ENCODE data around the gene CALHM5.
A peak's percentile ranks its signal among the peaks of the same experiment; 100 is the strongest.

The CALHM5 gene, protein sequence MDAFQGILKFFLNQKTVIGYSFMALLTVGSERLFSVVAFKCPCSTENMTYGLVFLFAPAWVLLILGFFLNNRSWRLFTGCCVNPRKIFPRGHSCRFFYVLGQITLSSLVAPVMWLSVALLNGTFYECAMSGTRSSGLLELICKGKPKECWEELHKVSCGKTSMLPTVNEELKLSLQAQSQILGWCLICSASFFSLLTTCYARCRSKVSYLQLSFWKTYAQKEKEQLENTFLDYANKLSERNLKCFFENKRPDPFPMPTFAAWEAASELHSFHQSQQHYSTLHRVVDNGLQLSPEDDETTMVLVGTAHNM

DNA sequence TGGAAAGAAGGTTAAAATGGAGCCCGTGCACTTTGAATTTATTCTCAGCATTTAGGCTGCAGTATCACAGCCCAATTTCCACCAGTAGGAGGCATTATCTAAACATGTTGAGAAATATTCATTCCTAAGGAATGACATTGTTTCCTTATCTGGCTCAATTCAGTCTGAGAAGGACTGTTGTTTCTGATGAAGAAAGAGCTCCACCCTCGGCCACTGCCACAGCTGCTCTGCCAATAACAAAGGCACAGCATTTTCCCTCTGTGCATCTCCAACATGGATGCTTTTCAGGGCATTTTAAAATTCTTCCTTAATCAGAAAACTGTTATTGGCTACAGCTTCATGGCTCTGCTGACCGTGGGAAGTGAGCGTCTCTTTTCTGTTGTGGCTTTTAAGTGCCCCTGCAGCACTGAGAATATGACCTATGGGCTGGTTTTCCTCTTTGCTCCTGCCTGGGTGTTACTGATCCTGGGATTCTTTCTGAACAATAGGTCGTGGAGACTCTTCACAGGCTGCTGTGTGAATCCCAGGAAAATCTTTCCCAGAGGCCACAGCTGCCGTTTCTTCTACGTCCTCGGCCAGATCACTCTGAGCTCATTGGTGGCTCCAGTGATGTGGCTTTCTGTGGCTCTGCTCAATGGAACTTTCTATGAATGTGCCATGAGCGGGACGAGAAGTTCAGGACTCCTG lies at the start of gene CALHM5:
Gene CALHM5, plus strand, starts transcription at position 216 of the 687 bp plus-strand sequence. Its CDS starts 58 bp downstream, at position 274.
- DNase-seq, result no peak

GRCh38 chr6:116461932-116462885 lies 49.2 kb upstream of the CALHM5 start:
- ATAC-seq (peak; percentile 96), DNase-seq (peak; percentile 66 to 69)
- H3K4me1 Mint-ChIP-seq, result peaks cover 14% of the 10 kb centered on the region
- no peaks in the 10 kb centered on the region for H3K9me3 Mint-ChIP-seq
- peak overlapping the region in 1 of 2 donors; percentile 64 for H3K27ac Mint-ChIP-seq
- H3K4me3 Mint-ChIP-seq, result peak overlapping the region; percentile 76 to 78
- peaks cover 31% of the 10 kb centered on the region for H3K27me3 Mint-ChIP-seq

More for the DNA sequence above, at the start of gene CALHM5:
- Mint-ChIP-seq H3K9me3 (peaks cover 0 to 13% of the 10 kb centered on the region in 2 donors), H3K4me1 (no peaks in the 10 kb centered on the region), H3K27me3 (no peaks in the 10 kb centered on the region), H3K4me3 (no peak within 1 kb of the TSS), H3K27ac (no peak within 1 kb of the TSS)
- no peak for ATAC-seq

DNA sequence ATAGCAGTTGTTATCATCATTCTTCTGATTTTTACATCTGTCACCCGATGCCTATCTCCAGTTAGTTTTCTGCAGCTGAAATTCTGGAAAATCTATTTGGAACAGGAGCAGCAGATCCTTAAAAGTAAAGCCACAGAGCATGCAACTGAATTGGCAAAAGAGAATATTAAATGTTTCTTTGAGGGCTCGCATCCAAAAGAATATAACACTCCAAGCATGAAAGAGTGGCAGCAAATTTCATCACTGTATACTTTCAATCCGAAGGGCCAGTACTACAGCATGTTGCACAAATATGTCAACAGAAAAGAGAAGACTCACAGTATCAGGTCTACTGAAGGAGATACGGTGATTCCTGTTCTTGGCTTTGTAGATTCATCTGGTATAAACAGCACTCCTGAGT lies 48.1 kb upstream of the CALHM5 start:
- Mint-ChIP-seq H3K27me3 (peaks cover 31% of the 10 kb centered on the region), H3K4me3 (no peak overlapping the region), H3K9me3 (no peaks in the 10 kb centered on the region), H3K27ac (no peak overlapping the region), H3K4me1 (peaks cover 12% of the 10 kb centered on the region)
- ATAC-seq (no peak), DNase-seq (no peak)

DNA sequence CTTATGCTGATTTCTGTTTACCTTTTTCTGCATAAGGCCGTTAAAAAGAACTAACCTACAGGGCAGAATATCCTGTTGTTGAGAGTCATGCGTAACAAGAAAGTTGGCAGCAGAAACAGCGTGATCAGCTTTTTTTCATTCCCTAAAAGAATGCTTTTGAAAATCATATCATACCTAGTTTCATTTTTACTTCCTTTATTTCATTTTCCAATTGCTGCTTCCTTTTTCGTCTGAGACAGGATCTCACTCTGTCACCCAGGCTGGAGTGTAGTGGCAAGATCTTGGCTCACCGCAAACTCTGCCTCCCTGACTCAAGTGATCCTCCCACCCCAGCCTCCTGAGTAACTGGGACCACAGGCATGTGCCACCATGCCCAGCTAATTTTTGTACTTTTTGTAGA lies 46.2 kb upstream of the CALHM5 start:
- Mint-ChIP-seq H3K27ac (no peak overlapping the region), H3K4me3 (no peak overlapping the region), H3K27me3 (peaks cover 19% of the 10 kb centered on the region), H3K9me3 (no peaks in the 10 kb centered on the region), H3K4me1 (peaks cover 12% of the 10 kb centered on the region)
- DNase-seq (no peak), ATAC-seq (no peak)

DNA sequence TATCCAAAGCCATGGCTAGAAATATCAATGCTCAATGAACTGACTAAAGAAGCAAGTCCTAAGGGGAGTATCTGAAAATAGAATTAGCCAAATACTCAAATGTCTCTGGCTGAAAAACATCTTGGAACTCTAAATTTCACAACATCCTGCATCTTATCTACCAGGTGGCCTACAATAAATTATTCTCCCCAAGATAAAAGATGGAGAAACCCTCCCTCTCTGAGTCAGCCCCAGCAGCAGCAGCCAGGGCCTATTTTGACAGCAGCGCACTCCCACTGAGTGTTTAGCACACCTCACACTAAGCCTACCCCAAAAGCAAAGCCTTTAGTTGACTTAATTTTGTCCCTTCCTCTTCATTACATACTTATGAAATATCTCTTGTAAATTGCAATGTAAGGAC lies 44.3 kb upstream of the CALHM5 start:
- H3K4me1 Mint-ChIP-seq, result no peaks in the 10 kb centered on the region
- ATAC-seq (no peak), DNase-seq (no peak)
- H3K27me3 Mint-ChIP-seq, result peaks cover 7% of the 10 kb centered on the region
- no peak overlapping the region for H3K4me3 Mint-ChIP-seq
- H3K9me3 Mint-ChIP-seq, result no peaks in the 10 kb centered on the region
- H3K27ac Mint-ChIP-seq, result no peak overlapping the region

- DNase-seq, result no peak
- no peak overlapping the region for H3K4me3 Mint-ChIP-seq
- H3K9me3 Mint-ChIP-seq, result no peaks in the 10 kb centered on the region
- H3K27me3 Mint-ChIP-seq, result peaks cover 7% of the 10 kb centered on the region
- H3K4me1 Mint-ChIP-seq, result no peaks in the 10 kb centered on the region
- no peak overlapping the region for H3K27ac Mint-ChIP-seq
- no peak for ATAC-seq
Measured at GRCh38 chr6:116467514-116467913, 43.9 kb upstream of the CALHM5 start.

DNA sequence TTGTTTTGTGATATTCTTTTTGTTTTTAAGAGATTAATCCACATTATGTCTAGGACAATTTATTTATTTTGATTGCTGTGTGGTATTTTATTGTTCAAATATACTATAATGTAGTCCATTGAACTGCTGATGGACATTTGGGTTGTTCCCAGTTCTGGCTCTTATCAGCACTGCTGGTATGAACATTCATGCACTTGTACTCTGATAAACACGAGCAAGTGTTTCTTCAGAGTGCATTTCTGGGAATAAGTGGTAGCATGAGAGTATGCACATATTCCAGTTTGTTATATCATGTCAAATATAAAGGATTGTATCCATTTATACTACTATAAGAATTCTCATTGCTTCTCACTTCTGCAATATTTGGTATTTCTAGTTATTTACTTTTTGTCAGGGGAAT lies 43.1 kb upstream of the CALHM5 start:
- H3K27ac Mint-ChIP-seq, result no peak overlapping the region
- no peaks in the 10 kb centered on the region for H3K4me1 Mint-ChIP-seq
- DNase-seq, result no peak
- H3K9me3 Mint-ChIP-seq, result no peaks in the 10 kb centered on the region
- no peak overlapping the region for H3K4me3 Mint-ChIP-seq
- H3K27me3 Mint-ChIP-seq, result peaks cover 7% of the 10 kb centered on the region
- no peak for ATAC-seq

- H3K9me3 Mint-ChIP-seq, result no peaks in the 10 kb centered on the region
- peaks cover 23% of the 10 kb centered on the region for H3K4me1 Mint-ChIP-seq
- H3K27me3 Mint-ChIP-seq, result no peaks in the 10 kb centered on the region
- H3K27ac Mint-ChIP-seq, result no peak overlapping the region
- H3K4me3 Mint-ChIP-seq, result no peak overlapping the region
- DNase-seq (no peak), ATAC-seq (no peak)
Measured at GRCh38 chr6:116471531-116471930, 39.9 kb upstream of the CALHM5 start.

DNA sequence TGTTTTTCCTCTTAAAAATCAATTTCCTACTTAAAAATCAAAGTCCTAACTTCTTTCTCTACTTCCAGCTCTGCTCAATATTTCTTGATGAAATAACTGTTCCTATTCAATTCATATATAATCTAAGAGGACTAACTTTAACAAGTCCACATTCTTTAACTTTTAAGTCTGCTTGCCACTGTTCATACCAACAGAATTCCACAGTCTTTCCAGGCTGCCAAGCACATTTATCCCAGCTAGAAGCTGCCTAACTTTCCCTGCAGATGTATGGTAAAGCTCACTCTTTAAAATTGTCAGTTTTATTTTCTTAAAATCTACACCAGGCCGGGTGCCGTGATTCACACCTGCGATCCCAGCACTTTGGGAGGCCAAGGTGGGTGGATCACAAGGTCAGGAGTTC lies 38.7 kb upstream of the CALHM5 start:
- no peak for DNase-seq
- H3K4me3 Mint-ChIP-seq, result no peak overlapping the region
- ATAC-seq, result no peak

GRCh38 chr6:116475141-116475540 lies 36.3 kb upstream of the CALHM5 start:
- Mint-ChIP-seq H3K4me1 (peaks cover 23% of the 10 kb centered on the region), H3K4me3 (peak overlapping the region in 1 of 2 donors; percentile 46), H3K27ac (no peak overlapping the region), H3K27me3 (no peaks in the 10 kb centered on the region), H3K9me3 (no peaks in the 10 kb centered on the region)
- no peak for DNase-seq
- no peak for ATAC-seq

More for the DNA sequence above, 38.7 kb upstream of the CALHM5 start:
- Mint-ChIP-seq H3K9me3 (no peaks in the 10 kb centered on the region), H3K27me3 (no peaks in the 10 kb centered on the region), H3K27ac (peak overlapping the region in 1 of 2 donors; percentile 42), H3K4me1 (peaks cover 23% of the 10 kb centered on the region)

DNA sequence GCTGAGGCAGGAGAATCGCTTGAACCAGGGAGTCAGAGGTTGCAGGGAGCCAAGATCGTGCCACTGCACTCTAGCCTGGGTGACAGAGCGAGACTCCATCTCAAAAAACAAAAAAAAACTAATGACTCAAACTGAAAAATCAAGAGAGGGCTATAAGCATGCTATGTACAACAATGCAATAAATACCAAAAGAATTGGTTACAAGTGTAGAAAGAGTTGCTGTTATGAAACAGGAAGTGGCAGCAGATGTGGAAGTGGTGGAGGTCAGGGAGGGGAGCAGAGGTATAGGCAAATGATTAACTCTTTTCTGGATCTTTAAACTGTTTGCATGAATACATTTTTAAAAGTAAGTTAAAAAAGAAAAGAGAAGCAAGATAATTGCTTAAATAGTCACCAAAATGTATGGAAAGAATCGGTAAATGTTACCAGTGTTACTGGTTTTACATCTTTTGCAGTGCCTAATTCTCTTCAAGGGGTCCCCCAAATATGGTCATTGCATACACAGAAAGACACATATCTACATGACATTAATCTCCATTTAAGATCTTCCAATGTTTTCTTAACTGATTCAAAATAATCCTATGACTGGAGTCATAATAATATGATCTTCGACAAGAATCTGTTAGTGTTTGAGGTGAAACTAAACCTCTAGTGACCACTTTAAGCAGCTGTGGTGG lies 35.3 kb upstream of the CALHM5 start:
- Mint-ChIP-seq H3K27me3 (no peaks in the 10 kb centered on the region), H3K27ac (no peak overlapping the region), H3K9me3 (no peaks in the 10 kb centered on the region), H3K4me1 (peaks cover 23% of the 10 kb centered on the region), H3K4me3 (peak overlapping the region; percentile 29 to 46)
- peak; percentile 15 to 58 for DNase-seq
- peak; percentile 99 for ATAC-seq

DNA sequence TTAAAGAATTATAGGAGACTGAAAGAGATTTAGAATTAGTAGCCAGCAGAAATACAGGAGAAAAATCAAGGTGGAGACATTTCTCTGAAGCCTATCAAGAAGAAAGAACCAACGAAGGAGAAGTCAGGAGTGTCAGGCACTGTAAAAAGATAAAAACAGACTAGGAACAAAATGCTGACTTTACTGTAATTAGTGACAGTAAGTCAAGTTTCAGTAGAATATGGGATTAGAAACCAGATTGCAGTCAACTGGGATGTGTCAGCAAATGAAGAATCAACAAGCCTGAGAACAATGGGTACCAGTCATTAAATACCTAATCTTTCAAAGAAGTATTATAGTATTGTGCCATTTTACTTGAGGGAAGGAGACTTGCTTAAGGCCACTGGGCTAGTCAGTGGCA lies 28.7 kb upstream of the CALHM5 start:
- no peak for DNase-seq
- no peaks in the 10 kb centered on the region for H3K4me1 Mint-ChIP-seq

DNA sequence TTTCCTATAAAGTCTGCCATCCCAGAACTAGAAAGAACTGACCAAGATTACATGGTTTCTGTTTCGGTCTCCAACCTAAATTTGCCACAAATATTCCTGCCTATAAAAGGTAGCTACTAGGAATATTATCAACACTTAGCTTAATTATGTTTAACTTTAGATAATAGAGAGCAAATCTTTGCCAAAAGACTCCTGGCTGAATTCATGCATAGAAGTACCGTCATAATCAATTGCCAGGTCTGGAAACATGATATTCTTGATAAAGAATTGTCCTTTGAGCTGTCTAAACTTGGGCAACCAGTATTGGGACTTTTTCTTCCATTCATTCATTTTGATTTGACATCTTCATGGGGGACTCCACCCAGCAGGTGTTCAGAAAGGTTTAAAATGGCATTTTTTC lies 27.8 kb upstream of the CALHM5 start:
- no peak overlapping the region for H3K27ac Mint-ChIP-seq

More for the DNA sequence above, 28.7 kb upstream of the CALHM5 start:
- Mint-ChIP-seq H3K4me3 (no peak overlapping the region), H3K9me3 (no peaks in the 10 kb centered on the region), H3K27me3 (peaks cover 24% of the 10 kb centered on the region), H3K27ac (no peak overlapping the region)
- no peak for ATAC-seq

GRCh38 chr6:116485559-116486184 lies 25.8 kb upstream of the CALHM5 start:
- no peaks in the 10 kb centered on the region for H3K4me1 Mint-ChIP-seq

More for the DNA sequence above, 27.8 kb upstream of the CALHM5 start:
- DNase-seq, result no peak
- Mint-ChIP-seq H3K27me3 (peaks cover 24% of the 10 kb centered on the region), H3K4me1 (no peaks in the 10 kb centered on the region), H3K4me3 (no peak overlapping the region), H3K9me3 (no peaks in the 10 kb centered on the region)
- no peak for ATAC-seq

More at GRCh38 chr6:116485559-116486184, 25.8 kb upstream of the CALHM5 start:
- Mint-ChIP-seq H3K27ac (no peak overlapping the region), H3K4me3 (no peak overlapping the region), H3K27me3 (peaks cover 33% of the 10 kb centered on the region), H3K9me3 (no peaks in the 10 kb centered on the region)
- ATAC-seq (no peak), DNase-seq (no peak)
